Measurements from ENCODE around the gene MADD. TPM values are rescaled to one million over a fixed set of nuclear protein-coding genes. Genes with fewer than 3 reads are reported as not detected.

The MADD gene
- total and polyA plus RNA-seq, 2 experiments from 2014 or later: 9.9 to 17.4 TPM

DNA sequence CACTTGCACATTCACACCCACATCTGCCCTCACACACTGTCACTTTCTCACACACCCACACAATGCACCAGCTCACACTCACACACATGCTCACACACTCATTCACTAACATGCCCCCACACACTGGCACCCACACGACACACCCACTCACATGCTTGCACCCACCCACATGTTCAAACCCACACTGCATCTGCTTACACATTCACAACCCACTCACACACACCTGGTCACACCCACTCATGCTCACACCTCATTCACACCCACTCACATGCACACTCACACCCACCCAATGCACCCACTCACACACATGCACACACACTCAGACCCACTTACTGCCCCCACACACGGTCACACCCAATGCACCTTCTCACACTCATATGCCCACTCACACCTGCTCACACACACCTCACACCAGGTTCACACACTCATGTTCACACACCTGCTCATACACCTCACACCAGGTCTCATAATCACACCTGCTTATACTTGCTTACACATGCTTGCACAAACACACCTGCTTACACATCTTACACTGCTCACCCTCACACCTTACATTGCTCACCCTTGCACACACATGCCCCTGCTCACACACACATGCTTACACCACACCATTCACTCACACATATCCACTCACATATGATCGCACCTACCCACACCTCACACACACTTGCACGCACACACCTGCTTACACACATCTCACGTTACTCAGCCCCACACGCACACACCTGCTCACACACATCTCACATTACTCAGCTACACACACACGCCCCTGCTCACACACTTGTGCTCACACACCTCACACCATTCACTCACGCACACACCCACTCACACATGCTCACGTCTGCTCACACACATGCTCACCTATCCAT, 86.4 kb downstream of the MADD start:
- Histone ChIP-seq H4K20me1 (ENCODE audit: insufficient read depth) (no peaks in the 10 kb centered on the region), H3K4me3 (no peak overlapping the region), H3K79me2 (ENCODE audit: insufficient read depth) (no peaks in the 10 kb centered on the region), H3K36me3 (ENCODE audit: low read depth) (no peaks in the 10 kb centered on the region), H3K27me3 (replicated peaks; ENCODE audit: insufficient read depth) (no peaks in the 10 kb centered on the region), H3K4me2 (ENCODE audit: unreplicated experiment) (no peak overlapping the region), H3K9ac (no peak overlapping the region), H3K9me2 (ENCODE audit: insufficient read depth) (no peaks in the 10 kb centered on the region), H3F3A (ENCODE audit: insufficient read depth) (0 out of 2 replicates have a peak, but pooled peaks cover 5% of the 10 kb centered on the region), H2AFZ (no peak overlapping the region), H3K9me3 (ENCODE audit: low read depth) (no peaks in the 10 kb centered on the region), H3K27ac (no peak overlapping the region), H3K4me1 (ENCODE audit: insufficient read depth) (no peaks in the 10 kb centered on the region)
- DNase-seq: no peak
- TF ChIP-seq EZH2 (IDR thresholded peaks at IDR 0.05; ENCODE audit: insufficient read depth, poor library complexity, severe bottlenecking) (no peak), EZH2phosphoT487 (IDR thresholded peaks at IDR 0.05; ENCODE audit: insufficient read depth, low read depth) (no peak)
- in situ Hi-C loops (cut with MboI): no loop called here
- 63 to 67% methylated on average over 9 of the region's 9 CpGs for whole genome bisulfite sequencing, 2 experiments (ENCODE audit: low coverage in 1 of 2, low lambda C conversion rate in 2 of 2, missing lambda C conversion rate in 2 of 2)

DNA sequence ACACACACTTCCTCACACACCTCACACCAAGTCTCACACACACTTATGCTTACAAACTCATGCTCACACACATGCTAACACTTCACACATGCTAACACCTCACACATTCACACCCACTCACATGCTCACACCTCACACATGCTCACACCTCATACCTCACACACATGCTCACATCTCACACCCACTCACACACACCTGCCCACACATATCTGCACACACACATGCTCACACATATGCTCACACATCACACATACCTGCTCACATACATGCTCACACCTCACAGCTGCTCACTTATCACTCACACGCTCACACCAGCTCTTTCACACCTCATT, 87.0 kb downstream of the MADD start:
- H3K4me1 ChIP-seq (ENCODE audit: insufficient read depth): no peaks in the 10 kb centered on the region
- H3K27ac ChIP-seq: no peak overlapping the region
- H3K4me3 ChIP-seq: no peak overlapping the region
- H2AFZ ChIP-seq: no peak overlapping the region
- H3F3A ChIP-seq (ENCODE audit: insufficient read depth): 0 out of 2 replicates have a peak, but pooled peaks cover 5% of the 10 kb centered on the region
- in situ Hi-C loops (cut with MboI): no loop called here
- no peaks in the 10 kb centered on the region for H3K9me2 ChIP-seq (ENCODE audit: insufficient read depth)
- no peaks in the 10 kb centered on the region for H3K27me3 ChIP-seq (replicated peaks; ENCODE audit: insufficient read depth)
- H3K79me2 ChIP-seq (ENCODE audit: insufficient read depth): no peaks in the 10 kb centered on the region
- 91 to 100% methylated on average over 1 of the region's 1 CpG for WGBS, 2 experiments (ENCODE audit: low coverage in 1 of 2, low lambda C conversion rate in 2 of 2, missing lambda C conversion rate in 2 of 2)
- H3K9ac ChIP-seq: no peak overlapping the region
- H4K20me1 ChIP-seq (ENCODE audit: insufficient read depth): no peaks in the 10 kb centered on the region
- H3K36me3 ChIP-seq (ENCODE audit: low read depth): no peaks in the 10 kb centered on the region
- no peak for DNase-seq
- no peaks in the 10 kb centered on the region for H3K9me3 ChIP-seq (ENCODE audit: low read depth)
- H3K4me2 ChIP-seq (ENCODE audit: unreplicated experiment): no peak overlapping the region
- TF ChIP-seq EZH2phosphoT487 (IDR thresholded peaks at IDR 0.05; ENCODE audit: insufficient read depth, low read depth): no peak
- no peak for TF ChIP-seq EZH2 (IDR thresholded peaks at IDR 0.05; ENCODE audit: insufficient read depth, poor library complexity, severe bottlenecking)

DNA sequence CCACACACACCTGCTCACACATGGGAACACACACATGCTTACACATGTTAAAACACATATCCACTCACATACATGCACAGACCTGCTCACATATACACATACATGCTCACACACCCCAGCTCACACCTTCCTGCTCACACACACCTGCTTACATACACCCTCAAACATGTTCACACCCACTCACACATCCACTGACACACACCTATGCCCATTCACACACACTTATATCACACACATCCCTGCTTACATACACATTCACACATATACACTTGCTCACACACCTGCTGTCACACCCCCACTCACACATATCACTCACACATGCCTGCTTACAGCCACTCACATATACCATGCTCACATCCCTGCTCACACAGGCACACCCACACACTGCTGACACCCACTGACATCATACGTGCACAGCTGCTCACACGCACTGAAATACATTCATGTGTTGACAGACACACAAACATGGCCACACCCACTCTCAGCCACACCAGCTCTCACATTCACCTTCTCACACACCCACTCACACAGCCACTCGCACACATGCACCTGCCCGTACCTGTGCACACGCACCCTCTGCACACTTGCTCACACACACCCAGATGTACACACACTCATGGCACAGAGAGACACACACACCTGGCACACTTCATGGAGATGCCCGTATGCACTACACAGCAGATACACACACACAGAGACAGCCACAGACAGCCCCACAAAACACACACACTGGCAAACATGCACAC, 88.2 kb downstream of the MADD start:
- Histone ChIP-seq H3K27ac (no peak overlapping the region), H3K36me3 (ENCODE audit: low read depth) (no peaks in the 10 kb centered on the region), H3K4me1 (ENCODE audit: insufficient read depth) (no peaks in the 10 kb centered on the region), H4K20me1 (ENCODE audit: insufficient read depth) (no peaks in the 10 kb centered on the region), H3K9me3 (ENCODE audit: low read depth) (no peaks in the 10 kb centered on the region), H2AFZ (no peak overlapping the region), H3K4me2 (ENCODE audit: unreplicated experiment) (no peak overlapping the region), H3K27me3 (replicated peaks; ENCODE audit: insufficient read depth) (no peaks in the 10 kb centered on the region), H3K79me2 (ENCODE audit: insufficient read depth) (no peaks in the 10 kb centered on the region), H3K9ac (no peak overlapping the region), H3K9me2 (ENCODE audit: insufficient read depth) (no peaks in the 10 kb centered on the region), H3F3A (ENCODE audit: insufficient read depth) (0 out of 2 replicates have a peak, but pooled peaks cover 5% of the 10 kb centered on the region), H3K4me3 (no peak overlapping the region)
- no peak for DNase-seq
- 78 to 83% methylated on average over 6 of the region's 6 CpGs for WGBS, 2 experiments (ENCODE audit: low coverage in 1 of 2, low lambda C conversion rate in 2 of 2, missing lambda C conversion rate in 2 of 2)
- no peak for TF ChIP-seq EZH2phosphoT487 (IDR thresholded peaks at IDR 0.05; ENCODE audit: insufficient read depth, low read depth)
- TF ChIP-seq EZH2 (IDR thresholded peaks at IDR 0.05; ENCODE audit: insufficient read depth, poor library complexity, severe bottlenecking): no peak
- in situ Hi-C loops (cut with MboI): no loop called here

DNA sequence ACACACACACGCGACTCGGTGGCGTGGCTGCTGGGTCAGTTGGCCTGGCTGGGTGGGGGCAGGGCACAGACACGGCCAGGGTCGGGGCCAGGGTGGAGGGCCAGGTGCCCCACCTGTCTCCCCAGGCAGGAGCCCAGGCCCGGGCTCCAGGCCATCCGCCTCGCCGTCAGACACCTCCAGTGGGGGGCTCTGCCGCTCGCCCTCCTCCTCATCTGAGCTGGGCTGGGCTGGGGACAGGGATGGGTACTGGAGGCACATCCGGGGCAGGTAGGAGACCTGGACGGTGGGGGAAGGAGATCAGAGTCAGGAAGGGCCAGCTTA, 88.8 kb downstream of the MADD start:
- WGBS, 2 experiments (ENCODE audit: low coverage in 1 of 2, low lambda C conversion rate in 2 of 2, missing lambda C conversion rate in 2 of 2): 75 to 82% methylated on average over 8 to 14 of the region's 14 CpGs
- no peak for DNase-seq
- Histone ChIP-seq H4K20me1 (ENCODE audit: insufficient read depth) (no peaks in the 10 kb centered on the region), H3K27ac (no peak overlapping the region), H2AFZ (no peak overlapping the region), H3K4me1 (ENCODE audit: insufficient read depth) (no peaks in the 10 kb centered on the region), H3K4me3 (no peak overlapping the region), H3K9me2 (ENCODE audit: insufficient read depth) (no peaks in the 10 kb centered on the region), H3K4me2 (ENCODE audit: unreplicated experiment) (no peak overlapping the region), H3K9ac (no peak overlapping the region), H3F3A (ENCODE audit: insufficient read depth) (0 out of 2 replicates have a peak, but pooled peaks cover 5% of the 10 kb centered on the region), H3K79me2 (ENCODE audit: insufficient read depth) (no peaks in the 10 kb centered on the region), H3K27me3 (replicated peaks; ENCODE audit: insufficient read depth) (no peaks in the 10 kb centered on the region), H3K36me3 (ENCODE audit: low read depth) (no peaks in the 10 kb centered on the region), H3K9me3 (ENCODE audit: low read depth) (no peaks in the 10 kb centered on the region)
- no peak for TF ChIP-seq EZH2phosphoT487 (IDR thresholded peaks at IDR 0.05; ENCODE audit: insufficient read depth, low read depth)
- no peak for TF ChIP-seq EZH2 (IDR thresholded peaks at IDR 0.05; ENCODE audit: insufficient read depth, poor library complexity, severe bottlenecking)
- in situ Hi-C loops (cut with MboI): no loop called here
